Upper lobe of left lung (tissue), 6 donors: ENCODE measurements around the gene GPR61. TPM values are rescaled to one million over a fixed set of nuclear protein-coding genes. Genes with fewer than 3 reads are reported as not detected.

Source experiments
- ATAC-seq, 2 donors: fragments of 200-7000 bp; cut with Tn5 transposase; one replicate each; pipeline ENCODE4 v1.9.1; 2022; ENCODE audit warnings: mild to moderate bottlenecking in 2 of 2, moderate library complexity in 2 of 2; ENCODE audit not compliant: low FRiP score in 2 of 2
- DNase-seq, 2 donors: peaks; one replicate each; pipeline ENCODE4 v3.0.0-alpha.2; 2019 to 2020
- H3K27ac ChIP-seq, 4 donors: fragments of 200-600 bp; sonication (generic); one replicate each; pipeline ENCODE4 v1.5.1; 2016 to 2019
- H3K27me3 ChIP-seq, 4 donors: fragments of 200-600 bp; sonication (generic); one replicate each; pipeline ENCODE4 v1.5.1; 2017 to 2019
- H3K36me3 ChIP-seq, 4 donors: fragments of 200-600 bp; sonication (generic); one replicate each; pipeline ENCODE4 v1.5.1; 2016 to 2019
- H3K4me1 ChIP-seq, 4 donors: fragments of 200-600 bp; sonication (generic); one replicate each; pipeline ENCODE4 v1.5.1; 2018 to 2019
- H3K4me3 ChIP-seq, 4 donors: fragments of 200-600 bp; sonication (generic); one replicate each; pipeline ENCODE4 v1.5.1; 2017 to 2019; ENCODE audit warnings: mild to moderate bottlenecking in 2 of 4, moderate library complexity in 1 of 4
- H3K9me3 ChIP-seq, 4 donors: fragments of 200-600 bp; sonication (generic); one replicate each; pipeline ENCODE4 v1.5.1; 2018 to 2019
- CTCF ChIP-seq, 6 experiments: fragments of 450-650 bp in 4 of 6; fragments of 200-600 bp in 2 of 6; sonication (generic) in 2 of 6; IDR thresholded peaks; one replicate each; pipeline ENCODE4 v1.5.1; 2016 to 2019; ENCODE audit warnings: antibody characterized with exemption in 6 of 6
- EP300 ChIP-seq, 4 donors: sonication (generic); formaldehyde crosslinking; IDR thresholded peaks; one replicate each; pipeline ENCODE4 v1.5.1; 2017; ENCODE audit warnings: antibody characterized with exemption in 4 of 4, control low read depth in 2 of 4
- POLR2A ChIP-seq, 4 donors: fragments of 450-650 bp; IDR thresholded peaks; one replicate each; pipeline ENCODE4 v1.5.1; 2016 to 2017; ENCODE audit warnings: antibody characterized with exemption in 4 of 4, mild to moderate bottlenecking in 2 of 4
- POLR2AphosphoS5 ChIP-seq, 2 donors: sonication (generic); formaldehyde crosslinking; IDR thresholded peaks; one replicate each; pipeline ENCODE4 v1.5.1; 2017; ENCODE audit warnings: antibody characterized with exemption in 2 of 2
- WGBS, 2 donors: methylation state at CpG; one replicate each; pipeline ENCODE4 v1.1.5; 2017 to 2018; 5-methylcytosine and 5-hydroxymethylcytosine counted together
- total RNA-seq, 6 donors: library from RNA; depleted of rRNA in 4 of 6; stranded (reverse); fragments of >200 nt in 4 of 6; gene quantifications; one replicate each; pipeline versions ENCODE4 v1.1.0 to v1.2.1, GENCODE V29; 2016 to 2021
- donor health status: DM: no; HTN: no; CAD: no; lungs with moderate emphysema.
- donor health status: DM: no; HTN: yes; CAD: no; lungs with severe emphysema.

Gene GPR61
- total RNA-seq, 6 donors from 2014 or later, result not detected

GRCh38 chr1:109498161-109498801 lies 41.4 kb upstream of the GPR61 start:
- Histone ChIP-seq H3K27ac (no peak overlapping the region), H3K4me3 (no peak overlapping the region), H3K27me3 (peaks cover 0 to 3% (median 0%) of the 10 kb centered on the region in 4 donors), H3K4me1 (peaks cover 25 to 62% (median 33%) of the 10 kb centered on the region in 4 donors), H3K36me3 (peaks cover 0 to 32% (median 20%) of the 10 kb centered on the region in 4 donors), H3K9me3 (no peaks in the 10 kb centered on the region)
- WGBS, 2 donors, result 57 to 86% methylated on average over 5 to 11 of the region's 12 CpGs
- no peak for ATAC-seq
- TF ChIP-seq POLR2AphosphoS5 (IDR thresholded peaks at IDR 0.05) (no peak), CTCF (IDR thresholded peaks at IDR 0.05) (peak in 5 of 6 experiments; percentile 20 to 53 (median 36))
- peak; percentile 24 to 46 for DNase-seq

- H3K27me3 ChIP-seq, result no peaks in the 10 kb centered on the region
- TF ChIP-seq CTCF (IDR thresholded peaks at IDR 0.05) (no peak), EP300 (IDR thresholded peaks at IDR 0.05) (no peak), POLR2AphosphoS5 (IDR thresholded peaks at IDR 0.05) (no peak), POLR2A (IDR thresholded peaks at IDR 0.05) (no peak)
- DNase-seq, result peak in 1 of 2 donors; percentile 39
- H3K36me3 ChIP-seq, result peaks cover 0 to 32% (median 20%) of the 10 kb centered on the region in 4 donors
- H3K27ac ChIP-seq, result peak overlapping the region in 2 of 4 donors; percentile 21 to 35
- H3K4me1 ChIP-seq, result peaks cover 24 to 56% (median 29%) of the 10 kb centered on the region in 4 donors
- no peaks in the 10 kb centered on the region for H3K9me3 ChIP-seq
- 74 to 76% methylated on average over 7 of the region's 7 CpGs for WGBS, 2 donors
- ATAC-seq, result peak in 1 of 2 donors; percentile 42
- H3K4me3 ChIP-seq, result no peak overlapping the region
Observed at GRCh38 chr1:109499081-109499480, 40.6 kb upstream of the GPR61 start.

GRCh38 chr1:109499661-109500536 lies 39.8 kb upstream of the GPR61 start:
- Histone ChIP-seq H3K4me3 (no peak overlapping the region), H3K9me3 (no peaks in the 10 kb centered on the region), H3K36me3 (peaks cover 0 to 32% (median 20%) of the 10 kb centered on the region in 4 donors), H3K27me3 (no peaks in the 10 kb centered on the region), H3K4me1 (peaks cover 19 to 51% (median 23%) of the 10 kb centered on the region in 4 donors), H3K27ac (peak overlapping the region in 2 of 4 donors; percentile 21 to 49)
- DNase-seq, result peak in 1 of 2 donors; percentile 75
- WGBS, 2 donors, result 58 to 61% methylated on average over 3 to 4 of the region's 4 CpGs
- peak; percentile 38 to 72 for ATAC-seq
- TF ChIP-seq CTCF (IDR thresholded peaks at IDR 0.05), result peak in 4 of 6 experiments; percentile 24 to 53 (median 39)
- no peak for TF ChIP-seq EP300 (IDR thresholded peaks at IDR 0.05)

GRCh38 chr1:109500941-109501381 lies 38.7 kb upstream of the GPR61 start:
- Histone ChIP-seq H3K4me3 (no peak overlapping the region), H3K4me1 (peaks cover 14 to 47% (median 20%) of the 10 kb centered on the region in 4 donors), H3K27ac (peak overlapping the region in 1 of 4 donors; percentile 52), H3K27me3 (no peaks in the 10 kb centered on the region), H3K9me3 (no peaks in the 10 kb centered on the region), H3K36me3 (peaks cover 0 to 27% (median 19%) of the 10 kb centered on the region in 4 donors)
- ATAC-seq (no peak), DNase-seq (no peak)
- TF ChIP-seq CTCF (IDR thresholded peaks at IDR 0.05), result no peak
- TF ChIP-seq EP300 (IDR thresholded peaks at IDR 0.05), result no peak
- TF ChIP-seq POLR2A (IDR thresholded peaks at IDR 0.05), result no peak
- no peak for TF ChIP-seq POLR2AphosphoS5 (IDR thresholded peaks at IDR 0.05)
- 56 to 60% methylated on average over 5 of the region's 5 CpGs for WGBS, 2 donors
